Ovary (tissue), 9 donors: ENCODE measurements around the gene CFAP44. TPM values are rescaled to one million over a fixed set of nuclear protein-coding genes. Genes with fewer than 3 reads are reported as not detected.

ENCODE experiments used
- DNase-seq, 5 donors: peaks; one replicate each; pipeline ENCODE4 v3.0.0-alpha.2; 2019 to 2020
- H3K27ac ChIP-seq, 2 donors: fragments of 200-600 bp; one replicate each; pipeline versions ENCODE4 v1.5.1 to v1.8.0; 2019 to 2022
- H3K27me3 ChIP-seq: fragments of 200-600 bp; one replicate; pipeline ENCODE4 v1.8.0; 2022
- H3K36me3 ChIP-seq: fragments of 200-600 bp; sonication (generic); one replicate; pipeline ENCODE4 v1.5.1; 2019
- H3K4me1 ChIP-seq: one replicate; pipeline ENCODE4 v1.8.1; 2013; ENCODE audit warnings: mild to moderate bottlenecking, moderate library complexity; ENCODE audit not compliant: insufficient read depth
- H3K4me3 ChIP-seq: fragments of 200-600 bp; sonication (generic); one replicate; pipeline ENCODE4 v1.5.1; 2017
- H3K9me3 ChIP-seq, 2 donors: fragments of 200-600 bp in 1 of 2; sonication (generic) in 1 of 2; one replicate each; pipeline versions ENCODE4 v1.5.1 to v1.8.1; 2013 to 2019; ENCODE audit warnings: mild to moderate bottlenecking in 1 of 2, moderate library complexity in 1 of 2
- CTCF ChIP-seq, 3 donors: fragments of 450-650 bp in 2 of 3; fragments of 200-600 bp in 1 of 3; IDR thresholded peaks; one replicate each; pipeline versions ENCODE4 v1.5.1 to v1.8.0; 2016 to 2022; ENCODE audit warnings: antibody characterized with exemption in 3 of 3, mild to moderate bottlenecking in 1 of 3
- EP300 ChIP-seq: sonication (generic); formaldehyde crosslinking; IDR thresholded peaks from one replicate; pipeline ENCODE4 v1.6.1; 2017; ENCODE audit warnings: antibody characterized with exemption
- POLR2A ChIP-seq: fragments of 450-650 bp; IDR thresholded peaks from one replicate; pipeline ENCODE4 v1.6.1; 2017; ENCODE audit warnings: antibody characterized with exemption, mild to moderate bottlenecking, moderate library complexity
- WGBS, 3 donors: extraction: QIAGEN DNeasy Blood & Tissue Kit in 1 of 3; methylation state at CpG; one replicate each; pipeline versions ENCODE4 v1.1.5 to v1.1.7; 2013 to 2017; 5-methylcytosine and 5-hydroxymethylcytosine counted together
- intact Hi-C, 4 donors: fragments of 100-400 bp; cut with DNase I; formaldehyde crosslinking; loops; one replicate each; pipeline versions ENCODE4 v1.11.0 to v1.15.1; 2022 to 2023
- polyA plus RNA-seq, 2 donors: library from polyadenylated mRNA; stranded (reverse); fragments of 200-250 nt in 1 of 2; fragments of 350-450 nt in 1 of 2; fragmentation: Illumina TruSeq in 1 of 2; extraction: RNeasy Lipid Tissue Mini Kit (QIAGEN cat#74804) in 1 of 2; gene quantifications; one replicate each; pipeline ENCODE4 v1.2.3, GENCODE V29; 2013 to 2014
- total RNA-seq, 7 donors: library from RNA; depleted of rRNA in 2 of 7; stranded (reverse); fragments of >200 nt in 2 of 7; fragmentation: NEBNext Ultra II Directional in 3 of 7; extraction: Animal tissue kit (Norgen Biotek cat#: 25700) in 3 of 7; gene quantifications; one replicate each; pipeline versions ENCODE4 v1.1.0 to v1.2.4, GENCODE V29; 2016 to 2023
- donor health status: DM: no; HTN: no; CAD: no; lungs with moderate emphysema.
- donor health status: DM: no; HTN: no; CAD: no.
- donor health status: Bipolar disorder and iron deficiency.
- donor health status: DM: yes; HTN: yes; CAD: no.
- donor health status: DM: no; HTN: no; CAD: no.
- donor health status: DM: yes; HTN: yes; CAD: no.

The CFAP44 gene
- total and polyA plus RNA-seq, 9 donors, result 4.8 to 27.0 (median 8.9) TPM

- Histone ChIP-seq H3K27me3 (no peaks in the 10 kb centered on the region), H3K27ac (no peak overlapping the region), H3K4me1 (no peaks in the 10 kb centered on the region), H3K9me3 (no peaks in the 10 kb centered on the region), H3K4me3 (no peak overlapping the region), H3K36me3 (no peaks in the 10 kb centered on the region)
- intact Hi-C loops, result no loop called here
- TF ChIP-seq EP300, result no peak
- TF ChIP-seq POLR2A, result no peak
- TF ChIP-seq CTCF (IDR thresholded peaks at IDR 0.05), result no peak
- no peak for DNase-seq
- 48 to 54% (median 52%) methylated on average over 2 of the region's 2 CpGs for WGBS, 3 donors
Measured at GRCh38 chr3:113431811-113432210, 9.5 kb downstream of the CFAP44 start.

- no peaks in the 10 kb centered on the region for H3K36me3 ChIP-seq
- no peaks in the 10 kb centered on the region for H3K9me3 ChIP-seq
- 100% methylated on average over 1 of the region's 1 CpG for WGBS, 3 donors
- H3K4me3 ChIP-seq, result no peak overlapping the region
- no peak for DNase-seq
- intact Hi-C loops, result no loop called here
- H3K27me3 ChIP-seq, result no peaks in the 10 kb centered on the region
- TF ChIP-seq POLR2A (no peak), CTCF (IDR thresholded peaks at IDR 0.05) (no peak), EP300 (no peak)
- H3K27ac ChIP-seq, result no peak overlapping the region
- no peaks in the 10 kb centered on the region for H3K4me1 ChIP-seq
Measured at GRCh38 chr3:113428581-113428980, 12.7 kb downstream of the CFAP44 start.

DNA sequence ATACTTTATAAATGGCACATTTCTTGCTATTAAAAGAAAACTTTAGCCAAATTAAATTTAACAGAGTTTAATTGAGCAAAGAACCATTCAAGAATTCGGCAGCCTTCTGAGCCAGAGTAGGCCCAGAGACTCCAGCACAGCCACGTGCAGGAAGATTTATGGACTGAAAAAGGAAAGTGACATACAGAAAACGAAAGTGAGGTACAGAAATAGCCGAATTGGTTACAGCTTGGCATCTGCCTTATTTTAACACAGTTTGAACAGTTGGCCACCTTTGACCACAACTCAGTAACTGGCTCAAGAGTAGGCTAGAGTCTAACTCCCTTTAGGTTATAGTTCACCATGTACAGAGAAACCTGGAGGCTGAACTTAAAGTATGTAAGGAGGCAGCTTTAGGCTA is 17.6 kb downstream of the CFAP44 start:
- no peak for TF ChIP-seq CTCF (IDR thresholded peaks at IDR 0.05)
- no peak for TF ChIP-seq EP300
- TF ChIP-seq POLR2A, result no peak
- no peak overlapping the region for H3K4me3 ChIP-seq
- 59 to 63% (median 63%) methylated on average over 4 of the region's 4 CpGs for WGBS, 3 donors
- no peak for DNase-seq
- intact Hi-C loops, result no loop called here
- H3K36me3 ChIP-seq, result no peaks in the 10 kb centered on the region
- no peaks in the 10 kb centered on the region for H3K27me3 ChIP-seq
- H3K9me3 ChIP-seq, result no peaks in the 10 kb centered on the region
- H3K4me1 ChIP-seq, result no peaks in the 10 kb centered on the region
- no peak overlapping the region for H3K27ac ChIP-seq

DNA sequence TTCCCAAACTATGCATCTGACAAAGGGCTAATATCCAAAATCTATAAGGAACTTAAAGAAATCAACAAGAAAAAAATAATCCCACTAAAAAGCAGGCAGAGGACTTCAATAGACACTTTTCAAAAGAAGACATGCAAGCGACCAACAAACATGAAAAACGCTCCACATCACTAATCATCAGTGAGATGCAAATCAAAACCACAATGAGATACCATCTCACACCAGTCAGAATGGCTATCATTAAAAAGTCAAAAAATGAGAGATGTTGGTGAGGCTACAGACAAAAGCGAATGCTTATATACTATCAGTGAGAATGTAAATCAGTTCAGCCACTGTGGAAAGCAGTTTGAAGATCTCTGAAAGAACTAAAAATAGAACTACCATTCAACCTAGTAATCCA is 20.2 kb downstream of the CFAP44 start:
- Histone ChIP-seq H3K4me1 (no peaks in the 10 kb centered on the region), H3K4me3 (no peak overlapping the region), H3K36me3 (no peaks in the 10 kb centered on the region), H3K27me3 (no peaks in the 10 kb centered on the region), H3K9me3 (no peaks in the 10 kb centered on the region), H3K27ac (no peak overlapping the region)
- intact Hi-C loops, result no loop called here
- 93 to 98% (median 97%) methylated on average over 3 of the region's 3 CpGs for WGBS, 3 donors
- TF ChIP-seq POLR2A (no peak), CTCF (IDR thresholded peaks at IDR 0.05) (no peak), EP300 (no peak)
- DNase-seq, result no peak

- 71 to 86% (median 77%) methylated on average over 5 of the region's 5 CpGs for WGBS, 3 donors
- Histone ChIP-seq H3K9me3 (no peaks in the 10 kb centered on the region), H3K27ac (no peak overlapping the region), H3K4me1 (no peaks in the 10 kb centered on the region), H3K4me3 (no peak overlapping the region), H3K27me3 (no peaks in the 10 kb centered on the region), H3K36me3 (no peaks in the 10 kb centered on the region)
- no peak for DNase-seq
- TF ChIP-seq EP300 (no peak), POLR2A (no peak), CTCF (IDR thresholded peaks at IDR 0.05) (no peak)
- intact Hi-C loops, result no loop called here
Measured at GRCh38 chr3:113409676-113410075, 31.6 kb downstream of the CFAP44 start.
